ENCODE results near the gene TXNDC17.
A peak's percentile ranks its signal among the peaks of the same experiment; 100 is the strongest.
"Not testable (repeated sequence)": the region's sequence is repeated elsewhere in the genome, so short reads cannot be mapped to it uniquely, and the experiment has no call there.

TXNDC17 gene

GRCh38 chr17:6640536-6641246 lies at the start of gene TXNDC17, which contains the start of gene KIAA0753:
TXNDC17 (plus strand) TSS chr17:6641060; CDS start chr17:6641083, 23 bp downstream.
KIAA0753 (minus strand) TSS chr17:6640711; CDS start chr17:6635103, 5,608 bp downstream.
- peak; percentile 95 for DNase-seq
- Mint-ChIP-seq H3K27me3 (no peaks in the 10 kb centered on the region), H3K36me3 (peaks cover 34% of the 10 kb centered on the region), H3K4me1 (peaks cover 64% of the 10 kb centered on the region), H3K9me3 (no peaks in the 10 kb centered on the region), H3K27ac (peak within 1 kb of the TSS; percentile 92), H3K4me3 (peak within 1 kb of the TSS; percentile 88)
- CTCF ChIA-PET: interaction anchor here (1.2 to 1.4 kb wide), 3 partner anchors 26 to 167 kb away, joined by 3 to 6 read pairs (median 4); no protein-coding TSS in a partner anchor

- H3K36me3 Mint-ChIP-seq: peaks cover 50% of the 10 kb centered on the region
- CTCF ChIA-PET: no interaction called here
Observed at GRCh38 chr17:6591599-6592158, 49.2 kb upstream of the TXNDC17 start.

GRCh38 chr17:6592173-6592572 lies 48.7 kb upstream of the TXNDC17 start:
- H3K36me3 Mint-ChIP-seq: peaks cover 50% of the 10 kb centered on the region
- no peak for DNase-seq
- no peaks in the 10 kb centered on the region for H3K9me3 Mint-ChIP-seq
- H3K4me3 Mint-ChIP-seq: no peak overlapping the region
- no peaks in the 10 kb centered on the region for H3K27me3 Mint-ChIP-seq
- no peak overlapping the region for H3K27ac Mint-ChIP-seq
- CTCF ChIA-PET: no interaction called here
- no peaks in the 10 kb centered on the region for H3K4me1 Mint-ChIP-seq

More at GRCh38 chr17:6591599-6592158, 49.2 kb upstream of the TXNDC17 start:
- Mint-ChIP-seq H3K4me1 (no peaks in the 10 kb centered on the region), H3K27ac (no peak overlapping the region), H3K27me3 (no peaks in the 10 kb centered on the region), H3K9me3 (no peaks in the 10 kb centered on the region), H3K4me3 (no peak overlapping the region)
- no peak for DNase-seq

- DNase-seq, H3K9me3 Mint-ChIP-seq, CTCF ChIA-PET, H3K27ac Mint-ChIP-seq, H3K4me1 Mint-ChIP-seq, H3K27me3 Mint-ChIP-seq, H3K4me3 Mint-ChIP-seq: not testable (repeated sequence)
- peaks cover 46% of the 10 kb centered on the region for H3K36me3 Mint-ChIP-seq
Observed at GRCh38 chr17:6593371-6593770, 47.5 kb upstream of the TXNDC17 start.

GRCh38 chr17:6596081-6596480 lies 44.8 kb upstream of the TXNDC17 start:
- Mint-ChIP-seq H3K27me3 (no peaks in the 10 kb centered on the region), H3K4me1 (no peaks in the 10 kb centered on the region), H3K36me3 (peaks cover 45% of the 10 kb centered on the region), H3K4me3 (no peak overlapping the region), H3K27ac (no peak overlapping the region), H3K9me3 (no peaks in the 10 kb centered on the region)
- CTCF ChIA-PET: no interaction called here
- DNase-seq: no peak

GRCh38 chr17:6596511-6596910 lies 44.3 kb upstream of the TXNDC17 start:
- Mint-ChIP-seq H3K4me3 (no peak overlapping the region), H3K4me1 (no peaks in the 10 kb centered on the region), H3K36me3 (peaks cover 45% of the 10 kb centered on the region), H3K27ac (no peak overlapping the region), H3K9me3 (no peaks in the 10 kb centered on the region), H3K27me3 (no peaks in the 10 kb centered on the region)
- CTCF ChIA-PET: no interaction called here
- DNase-seq: no peak

GRCh38 chr17:6596941-6597340 lies 43.9 kb upstream of the TXNDC17 start:
- H3K4me1 Mint-ChIP-seq: no peaks in the 10 kb centered on the region
- H3K4me3 Mint-ChIP-seq: no peak overlapping the region
- no peaks in the 10 kb centered on the region for H3K9me3 Mint-ChIP-seq
- no peak overlapping the region for H3K27ac Mint-ChIP-seq
- peaks cover 44% of the 10 kb centered on the region for H3K36me3 Mint-ChIP-seq
- no peak for DNase-seq
- no peaks in the 10 kb centered on the region for H3K27me3 Mint-ChIP-seq
- CTCF ChIA-PET: no interaction called here

GRCh38 chr17:6597727-6598126 lies 43.1 kb upstream of the TXNDC17 start:
- peaks cover 47% of the 10 kb centered on the region for H3K36me3 Mint-ChIP-seq
- H3K27me3 Mint-ChIP-seq: no peaks in the 10 kb centered on the region
- peaks cover under 1% of the 10 kb centered on the region for H3K4me1 Mint-ChIP-seq
- CTCF ChIA-PET: no interaction called here
- no peak overlapping the region for H3K4me3 Mint-ChIP-seq
- H3K9me3 Mint-ChIP-seq: no peaks in the 10 kb centered on the region
- no peak for DNase-seq
- H3K27ac Mint-ChIP-seq: no peak overlapping the region

- Mint-ChIP-seq H3K27me3 (no peaks in the 10 kb centered on the region), H3K36me3 (peaks cover 44% of the 10 kb centered on the region), H3K9me3 (no peaks in the 10 kb centered on the region), H3K4me3 (no peak overlapping the region), H3K4me1 (peaks cover 10% of the 10 kb centered on the region), H3K27ac (no peak overlapping the region)
- CTCF ChIA-PET: interaction anchor here (1.1 kb wide), 1 partner anchor 10 kb away, joined by 3 read pairs; no protein-coding TSS in a partner anchor
- DNase-seq: no peak
Observed at GRCh38 chr17:6599364-6599763, 41.5 kb upstream of the TXNDC17 start.

GRCh38 chr17:6602141-6602540 lies 38.7 kb upstream of the TXNDC17 start:
- CTCF ChIA-PET: no interaction called here
- H3K4me1 Mint-ChIP-seq: peaks cover 10% of the 10 kb centered on the region
- H3K4me3 Mint-ChIP-seq: no peak overlapping the region
- H3K9me3 Mint-ChIP-seq: no peaks in the 10 kb centered on the region
- no peak overlapping the region for H3K27ac Mint-ChIP-seq
- peaks cover 42% of the 10 kb centered on the region for H3K36me3 Mint-ChIP-seq
- H3K27me3 Mint-ChIP-seq: no peaks in the 10 kb centered on the region
- no peak for DNase-seq

- Mint-ChIP-seq H3K27ac (no peak overlapping the region), H3K4me1 (peaks cover 10% of the 10 kb centered on the region), H3K27me3 (no peaks in the 10 kb centered on the region), H3K4me3 (no peak overlapping the region), H3K36me3 (peaks cover 34% of the 10 kb centered on the region), H3K9me3 (no peaks in the 10 kb centered on the region)
- CTCF ChIA-PET: interaction anchor here (1.2 kb wide), 1 partner anchor 131 kb away, joined by 4 read pairs; no protein-coding TSS in a partner anchor
- DNase-seq: no peak
Observed at GRCh38 chr17:6603744-6604325, 37.0 kb upstream of the TXNDC17 start.

GRCh38 chr17:6605142-6605541 lies 35.7 kb upstream of the TXNDC17 start:
- Mint-ChIP-seq H3K4me3 (no peak overlapping the region), H3K4me1 (peaks cover 10% of the 10 kb centered on the region), H3K36me3 (peaks cover 35% of the 10 kb centered on the region), H3K27ac (peak overlapping the region; percentile 22), H3K9me3 (no peaks in the 10 kb centered on the region), H3K27me3 (no peaks in the 10 kb centered on the region)
- CTCF ChIA-PET: interaction anchor here (1.2 kb wide), 1 partner anchor 132 kb away, joined by 4 read pairs; no protein-coding TSS in a partner anchor
- DNase-seq: no peak

- Mint-ChIP-seq H3K36me3 (peaks cover 26% of the 10 kb centered on the region), H3K4me3 (no peak overlapping the region)
- CTCF ChIA-PET: interaction anchor here (0.7 kb wide), 1 partner anchor 303 kb away, joined by 3 read pairs; no protein-coding TSS in a partner anchor
Observed at GRCh38 chr17:6608321-6608720, 32.5 kb upstream of the TXNDC17 start.

GRCh38 chr17:6610011-6610410 lies 30.8 kb upstream of the TXNDC17 start:
- no peak for DNase-seq
- Mint-ChIP-seq H3K9me3 (no peaks in the 10 kb centered on the region), H3K27ac (no peak overlapping the region), H3K27me3 (no peaks in the 10 kb centered on the region), H3K4me1 (no peaks in the 10 kb centered on the region), H3K36me3 (peaks cover 24% of the 10 kb centered on the region), H3K4me3 (no peak overlapping the region)
- CTCF ChIA-PET: interaction anchor here (1.7 kb wide), 1 partner anchor 10 kb away, joined by 3 read pairs; no protein-coding TSS in a partner anchor

More at GRCh38 chr17:6608321-6608720, 32.5 kb upstream of the TXNDC17 start:
- Mint-ChIP-seq H3K27ac (no peak overlapping the region), H3K27me3 (no peaks in the 10 kb centered on the region), H3K4me1 (peaks cover 3% of the 10 kb centered on the region), H3K9me3 (no peaks in the 10 kb centered on the region)
- no peak for DNase-seq

Measured in activated naive CD4-positive, alpha-beta T cell treated with anti-CD3 and anti-CD28 coated beads, Interleukin-2, amount 10 ng/mL, durations not matched to agents 7 days and 5 days (primary cell).